Measurements from ENCODE around the gene SMAD3.

DNA sequence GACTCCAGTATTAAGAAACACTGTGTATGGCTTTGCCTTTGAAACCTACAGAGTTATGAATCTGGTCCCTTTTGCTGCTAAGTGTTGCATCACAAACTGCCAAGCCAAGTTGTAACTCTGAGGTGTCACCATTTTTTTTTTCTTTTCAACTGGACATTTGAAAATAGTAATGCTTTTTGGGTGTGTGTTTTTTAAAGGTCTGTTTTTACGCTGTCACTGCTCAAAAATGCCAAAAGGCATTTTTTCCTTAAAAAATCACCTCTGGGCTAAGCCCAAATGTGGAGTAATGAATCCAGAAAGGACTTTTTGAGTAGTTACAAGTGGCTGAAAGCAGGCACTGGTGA is 9.5 kb downstream of the SMAD3 start:
- TF ChIP-seq EZH2phosphoT487 (IDR thresholded peaks at IDR 0.05; ENCODE audit: insufficient read depth, low read depth) (no peak), EZH2 (IDR thresholded peaks at IDR 0.05; ENCODE audit: insufficient read depth, poor library complexity, severe bottlenecking) (no peak)
